Activated T-cell treated with anti-CD3 and anti-CD28 coated beads, Interleukin-2, amount 50 U/mL, for 48 hours (primary cell): Measurements from ENCODE around the gene IFI35.
A peak's percentile ranks its signal among the peaks of the same experiment; 100 is the strongest.
"Not testable (repeated sequence)": the region's sequence is repeated elsewhere in the genome, so short reads cannot be mapped to it uniquely, and the experiment has no call there.

Experiments used
- DNase-seq, 2 experiments: peaks; one replicate each; pipeline ENCODE4 v3.0.0-alpha.2; 2020

IFI35 gene

GRCh38 chr17:43006639-43007551 lies at the start of gene IFI35:
Gene IFI35 (plus strand): TSS chr17:43006784. CDS start chr17:43006948, 164 bp downstream.
- peak; percentile 90 to 91 for DNase-seq

- DNase-seq = peak; percentile 90 to 93
Measured at GRCh38 chr17:42964161-42964932, 42.2 kb upstream of the IFI35 start, which contains the start of gene AARSD1. Gene AARSD1 (minus strand): TSS chr17:42964454. CDS start chr17:42964440, 14 bp downstream.

DNA sequence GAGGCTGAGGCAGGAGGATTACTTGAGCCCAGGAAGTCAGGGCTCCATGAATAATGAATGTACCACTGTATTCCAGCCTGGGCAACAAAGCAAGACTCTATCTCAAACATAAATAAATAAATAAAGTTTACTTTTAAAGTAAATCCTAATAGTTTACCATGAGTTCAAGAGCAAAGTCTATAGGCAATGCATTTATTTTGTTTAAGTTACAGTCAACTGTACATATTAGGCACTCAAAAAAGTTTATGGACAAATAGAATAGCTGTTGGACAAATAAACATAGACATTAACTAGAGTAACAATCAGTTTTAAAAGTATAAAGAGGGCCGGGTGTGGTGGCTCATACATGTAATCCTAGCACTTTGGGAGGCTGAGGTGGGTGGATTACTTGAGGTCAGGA lies 38.7 kb upstream of the IFI35 start:
- no peak for DNase-seq

- DNase-seq = no peak
Measured at GRCh38 chr17:42969001-42969581, 37.5 kb upstream of the IFI35 start.

GRCh38 chr17:42971589-42971988 lies 35.0 kb upstream of the IFI35 start:
- DNase-seq = no peak

DNA sequence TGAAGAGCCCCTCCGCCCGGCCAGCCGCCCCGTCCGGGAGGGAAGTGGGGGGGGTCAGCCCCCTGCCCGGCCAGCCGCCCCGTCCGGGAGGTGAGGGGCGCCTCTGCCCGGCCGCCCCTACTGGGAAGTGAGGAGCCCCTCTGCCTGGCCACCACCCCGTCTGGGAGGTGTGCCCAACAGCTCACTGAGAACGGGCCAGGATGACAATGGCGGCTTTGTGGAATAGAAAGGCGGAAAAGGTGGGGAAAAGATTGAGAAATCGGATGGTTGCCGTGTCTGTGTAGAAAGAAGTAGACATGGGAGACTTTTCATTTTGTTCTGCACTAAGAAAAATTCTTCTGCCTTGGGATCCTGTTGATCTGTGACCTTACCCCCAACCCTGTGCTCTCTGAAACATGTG lies 33.3 kb upstream of the IFI35 start:
- DNase-seq = not testable (repeated sequence)

- DNase-seq = no peak
Measured at GRCh38 chr17:42975265-42975664, 31.3 kb upstream of the IFI35 start.

GRCh38 chr17:42975701-42976100 lies 30.9 kb upstream of the IFI35 start:
- not testable (repeated sequence) for DNase-seq

DNA sequence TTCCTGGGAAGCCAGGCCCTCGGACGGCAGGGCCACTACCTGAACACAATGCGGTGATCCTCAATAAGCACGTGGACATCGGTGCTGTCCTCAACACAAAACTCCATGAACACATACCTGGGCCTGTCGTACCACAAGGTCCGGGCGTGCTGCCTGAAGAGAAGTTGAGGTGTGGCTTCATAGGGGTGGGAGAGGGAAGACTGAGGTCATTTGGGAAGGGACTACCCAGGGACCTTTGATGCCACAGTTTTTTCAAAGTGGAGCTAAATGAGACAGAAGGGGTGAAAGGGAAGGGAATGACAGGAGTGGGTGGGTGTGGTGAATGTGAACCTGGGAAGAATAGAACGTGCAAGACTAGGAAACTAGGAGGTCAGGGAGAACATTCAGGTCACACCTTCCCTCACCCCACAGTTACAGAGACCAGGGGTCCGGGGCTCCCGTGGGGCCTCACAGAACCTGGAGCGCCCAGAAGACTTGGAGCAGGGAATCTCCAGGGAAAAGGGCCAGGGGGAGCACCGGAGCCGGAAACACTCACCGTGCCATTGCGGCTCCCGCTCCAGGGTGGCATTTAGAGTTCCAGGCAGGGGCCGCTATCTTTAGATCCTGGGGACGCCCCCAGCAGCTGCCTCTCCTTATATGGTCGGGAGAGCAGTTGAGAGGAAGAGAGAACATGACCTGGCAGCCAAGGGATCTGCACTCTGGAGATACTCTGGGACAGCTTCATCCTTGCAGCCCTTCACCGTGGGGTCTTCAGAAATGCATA lies 26.9 kb upstream of the IFI35 start, which contains the start of gene PTGES3L:
PTGES3L (minus strand) TSS at position 570 of the 763 bp plus-strand sequence; CDS start at position 543, 27 bp downstream.
- no peak for DNase-seq

DNA sequence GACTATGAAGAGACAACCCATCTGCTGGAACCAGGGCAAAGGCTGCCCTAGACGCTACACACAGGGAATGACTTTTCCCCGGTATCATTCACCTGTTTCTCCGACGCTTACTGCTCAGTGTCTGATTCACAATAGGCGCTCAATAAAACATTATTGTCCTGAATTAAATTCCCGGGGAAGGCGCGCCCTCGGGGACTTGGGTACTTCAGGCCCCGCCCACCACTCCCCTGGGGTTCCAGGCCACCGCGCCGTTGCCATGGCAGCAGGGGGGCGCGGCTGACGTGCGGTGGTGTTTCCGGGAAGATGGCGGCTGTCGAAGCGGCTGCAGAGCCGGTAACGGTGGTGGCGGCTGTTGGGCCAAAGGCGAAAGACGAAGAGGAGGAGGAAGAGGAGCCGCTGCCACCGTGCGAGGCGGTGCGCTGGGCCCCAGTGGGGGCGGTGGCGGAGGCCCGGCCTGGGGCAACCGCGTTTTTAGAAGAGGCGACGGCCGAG lies 26.3 kb upstream of the IFI35 start, which contains the start of gene RUNDC1:
RUNDC1 (plus strand) TSS at position 292 of the 492 bp plus-strand sequence; CDS start at position 304, 12 bp downstream.
- DNase-seq = peak; percentile 93 to 95

DNA sequence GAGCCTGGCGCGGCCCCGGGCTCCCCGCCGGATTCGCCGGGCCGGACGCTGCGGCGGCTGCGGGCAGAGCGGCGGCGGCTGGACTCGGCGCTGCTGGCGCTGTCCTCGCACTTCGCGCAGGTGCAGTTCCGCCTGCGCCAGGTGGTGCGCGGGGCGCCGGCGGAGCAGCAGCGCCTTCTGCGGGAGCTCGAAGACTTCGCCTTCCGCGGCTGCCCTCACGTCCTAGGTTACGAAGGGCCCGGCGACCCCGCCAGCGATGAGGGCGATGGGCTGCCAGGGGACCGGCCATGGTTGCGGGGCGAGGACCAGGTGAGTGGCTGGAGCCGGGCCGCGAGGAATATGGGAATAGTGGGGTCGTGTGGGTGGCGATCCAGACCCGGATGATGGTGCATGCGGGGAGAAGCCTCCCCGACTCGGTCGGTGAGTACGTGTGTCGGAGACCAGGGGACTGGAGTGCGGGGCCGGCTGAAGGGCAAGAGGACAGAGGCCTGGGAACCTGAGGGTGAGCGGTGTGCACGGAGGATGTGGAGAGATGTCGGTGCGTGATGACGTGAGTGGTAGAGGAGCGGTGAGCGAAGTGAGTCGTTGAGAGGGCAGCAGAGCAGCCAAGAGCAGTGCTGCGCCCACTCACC lies 25.7 kb upstream of the IFI35 start:
- DNase-seq = peak; percentile 76 to 82

DNA sequence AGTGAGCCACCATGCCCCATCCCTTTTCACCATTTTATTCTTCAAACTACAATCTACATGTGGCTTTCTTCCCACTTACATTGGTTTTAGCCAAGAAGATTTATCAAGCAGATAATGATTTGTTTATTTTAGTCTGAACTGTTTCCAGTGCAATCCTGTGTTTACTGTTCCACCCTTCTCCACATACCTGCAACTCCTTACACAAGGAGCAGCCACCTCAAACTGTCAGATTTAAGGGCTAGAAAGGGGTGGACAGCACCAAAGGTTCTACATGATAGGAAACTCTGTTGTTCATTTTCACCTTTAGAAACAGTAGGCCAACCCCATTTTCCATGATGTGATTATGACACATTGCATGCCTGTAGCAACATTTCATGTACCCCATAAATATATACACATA lies 24.3 kb upstream of the IFI35 start:
- no peak for DNase-seq

DNA sequence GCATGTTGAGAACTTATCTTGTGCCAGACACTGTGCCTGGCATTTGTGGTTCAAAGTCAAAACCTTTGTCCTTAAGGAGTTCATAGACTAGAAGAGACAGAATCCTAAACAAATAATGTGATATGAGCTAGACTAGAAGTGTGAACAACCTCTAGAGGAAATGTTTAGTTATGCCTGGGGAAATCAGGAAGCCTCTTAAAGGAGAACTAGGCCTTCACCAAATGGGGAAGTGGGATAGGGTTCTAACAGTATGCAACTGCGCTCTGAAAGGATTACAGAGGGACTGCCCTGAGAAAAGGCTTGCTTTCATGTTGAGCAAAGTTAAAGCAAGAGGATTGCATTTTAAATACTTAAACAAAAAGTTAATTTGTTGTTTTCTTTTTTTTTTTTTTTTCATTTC lies 21.4 kb upstream of the IFI35 start:
- no peak for DNase-seq

DNA sequence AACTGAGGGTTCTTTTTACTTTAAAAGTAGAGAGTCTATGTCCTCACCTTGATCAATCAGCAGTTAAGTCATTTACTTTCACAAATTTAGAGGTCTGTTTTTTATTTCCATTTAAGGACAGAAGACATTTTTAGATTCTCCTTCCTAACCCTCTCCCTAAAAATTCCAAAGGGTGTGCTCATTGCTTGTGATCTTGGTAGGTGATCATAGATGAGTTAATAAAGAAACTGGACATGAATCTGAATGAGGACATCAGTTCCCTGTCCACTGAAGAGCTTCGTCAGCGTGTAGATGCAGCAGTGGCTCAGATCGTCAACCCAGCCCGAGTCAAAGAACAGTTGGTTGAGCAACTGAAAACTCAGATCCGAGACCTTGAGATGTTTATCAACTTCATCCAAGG lies 17.4 kb upstream of the IFI35 start:
- no peak for DNase-seq

GRCh38 chr17:42989726-42990652 lies 16.6 kb upstream of the IFI35 start:
- DNase-seq = no peak

GRCh38 chr17:42991471-42991870 lies 15.1 kb upstream of the IFI35 start:
- no peak for DNase-seq

DNA sequence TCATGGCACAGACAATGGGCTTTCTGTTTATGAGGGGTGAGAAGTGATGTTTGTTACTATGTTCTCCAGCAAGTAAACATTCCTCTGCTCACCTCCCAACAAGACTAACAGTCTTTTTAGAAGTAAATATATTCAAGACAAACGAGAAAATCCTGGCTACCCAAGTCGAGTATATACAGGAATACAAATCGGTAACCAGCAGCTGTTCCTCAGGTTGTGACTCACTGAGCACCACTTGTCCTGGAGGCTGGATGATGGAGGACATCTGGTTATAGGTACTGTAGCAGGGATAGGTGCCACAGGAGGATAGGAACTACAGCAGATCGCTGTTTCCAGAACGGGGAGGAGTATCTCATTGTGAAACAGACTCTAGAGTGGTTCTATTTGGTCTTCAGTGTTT lies 13.7 kb upstream of the IFI35 start:
- DNase-seq = no peak

- not testable (repeated sequence) for DNase-seq
Measured at GRCh38 chr17:42993913-42994312, 12.7 kb upstream of the IFI35 start.

DNA sequence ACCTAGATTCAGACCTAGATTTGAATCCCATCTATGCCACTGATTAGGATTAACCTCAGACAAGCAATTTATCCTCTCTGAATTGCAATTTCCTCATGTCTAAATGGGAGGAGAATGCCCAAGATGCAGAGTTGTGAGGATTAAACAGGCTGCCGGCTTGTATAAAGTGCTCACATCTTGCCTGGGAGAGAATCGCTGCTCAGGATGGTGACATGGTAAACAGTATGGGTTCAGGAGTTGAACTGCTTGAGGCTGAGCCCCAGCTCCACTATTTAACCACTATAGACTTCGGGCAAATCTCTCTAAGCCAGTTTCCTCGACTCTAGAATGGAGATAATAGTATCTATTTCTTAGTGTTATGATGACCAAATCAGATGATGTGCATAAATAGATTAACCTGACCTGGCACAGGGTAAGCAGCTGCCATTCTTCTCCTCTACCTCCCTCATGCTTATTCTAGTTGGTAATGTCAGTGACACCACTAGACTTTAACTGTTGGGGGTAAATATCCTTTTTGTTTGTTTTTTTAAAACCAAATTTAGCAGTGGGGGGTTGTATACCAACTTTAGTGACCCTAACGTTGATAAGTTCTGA lies 9.1 kb upstream of the IFI35 start:
- DNase-seq = no peak
